Skeletal muscle satellite cell (primary cell): Measurements from ENCODE around the gene LTB4R2.
"Not testable (repeated sequence)": the region's sequence is repeated elsewhere in the genome, so short reads cannot be mapped to it uniquely, and the experiment has no call there.

Source experiments
- H3K27me3 ChIP-seq: 2 replicates; pipeline ENCODE4 v1.7.0; 2013; ENCODE audit warnings: low read length; ENCODE audit not compliant: control insufficient read depth, insufficient read depth
- H3K36me3 ChIP-seq: 2 replicates; pipeline ENCODE4 v1.7.0; 2013; ENCODE audit warnings: mild to moderate bottlenecking, control low read depth, low read length; ENCODE audit not compliant: insufficient read depth
- H3K4me1 ChIP-seq: 2 replicates; pipeline ENCODE4 v1.7.0; 2013; ENCODE audit warnings: low read length; ENCODE audit not compliant: control insufficient read depth, insufficient read depth
- H3K4me2 ChIP-seq: 2 replicates; pipeline ENCODE4 v1.7.0; 2013; ENCODE audit warnings: mild to moderate bottlenecking, low read length
- H3K4me3 ChIP-seq: 2 replicates; pipeline ENCODE4 v1.7.0; 2013; ENCODE audit warnings: low read length
- H3K9ac ChIP-seq: 2 replicates; pipeline ENCODE4 v1.7.0; 2013; ENCODE audit warnings: mild to moderate bottlenecking, low read depth, low read length, moderate library complexity
- H3K9me3 ChIP-seq: replicated peaks from 2 replicates; pipeline ENCODE4 v1.7.0; 2013; ENCODE audit warnings: mild to moderate bottlenecking, control low read depth, low read length

LTB4R2 gene

GRCh38 chr14:24316597-24316950 lies 6.6 kb downstream of the LTB4R2 start:
- Histone ChIP-seq H3K4me1 (peaks cover 17% of the 10 kb centered on the region), H3K9me3 (no peaks in the 10 kb centered on the region), H3K27me3 (peaks cover 32% of the 10 kb centered on the region), H3K4me3 (no peak overlapping the region), H3K4me2 (no peak overlapping the region), H3K9ac (no peak overlapping the region), H3K36me3 (no peaks in the 10 kb centered on the region)

- H3K4me1 ChIP-seq = peaks cover 17% of the 10 kb centered on the region
- H3K9me3 ChIP-seq = no peaks in the 10 kb centered on the region
- no peak overlapping the region for H3K4me2 ChIP-seq
- H3K4me3 ChIP-seq = no peak overlapping the region
- H3K9ac ChIP-seq = no peak overlapping the region
- peaks cover 39% of the 10 kb centered on the region for H3K27me3 ChIP-seq
- H3K36me3 ChIP-seq = no peaks in the 10 kb centered on the region
Observed at GRCh38 chr14:24317141-24317928, 7.4 kb downstream of the LTB4R2 start.

- peaks cover 12% of the 10 kb centered on the region for H3K4me1 ChIP-seq
- H3K27me3 ChIP-seq = peaks cover 63% of the 10 kb centered on the region
- H3K9me3 ChIP-seq = no peaks in the 10 kb centered on the region
- H3K4me2 ChIP-seq = no peak overlapping the region
- H3K4me3 ChIP-seq = no peak overlapping the region
- no peak overlapping the region for H3K9ac ChIP-seq
- H3K36me3 ChIP-seq = no peaks in the 10 kb centered on the region
Observed at GRCh38 chr14:24321212-24321975, 11.5 kb downstream of the LTB4R2 start.

- no peak overlapping the region for H3K4me3 ChIP-seq
- H3K9me3 ChIP-seq = no peaks in the 10 kb centered on the region
- no peaks in the 10 kb centered on the region for H3K36me3 ChIP-seq
- H3K4me2 ChIP-seq = no peak overlapping the region
- H3K9ac ChIP-seq = no peak overlapping the region
- H3K4me1 ChIP-seq = peaks cover 1% of the 10 kb centered on the region
- peaks cover 67% of the 10 kb centered on the region for H3K27me3 ChIP-seq
Observed at GRCh38 chr14:24322672-24323071, 12.7 kb downstream of the LTB4R2 start.

- no peak overlapping the region for H3K4me3 ChIP-seq
- no peaks in the 10 kb centered on the region for H3K4me1 ChIP-seq
- H3K36me3 ChIP-seq = no peaks in the 10 kb centered on the region
- no peak overlapping the region for H3K9ac ChIP-seq
- H3K9me3 ChIP-seq = no peaks in the 10 kb centered on the region
- H3K4me2 ChIP-seq = no peak overlapping the region
- peaks cover 63% of the 10 kb centered on the region for H3K27me3 ChIP-seq
Observed at GRCh38 chr14:24323341-24323740, 13.4 kb downstream of the LTB4R2 start.

- no peak overlapping the region for H3K9ac ChIP-seq
- peaks cover 56% of the 10 kb centered on the region for H3K27me3 ChIP-seq
- no peak overlapping the region for H3K4me3 ChIP-seq
- no peaks in the 10 kb centered on the region for H3K9me3 ChIP-seq
- no peak overlapping the region for H3K4me2 ChIP-seq
- H3K36me3 ChIP-seq = no peaks in the 10 kb centered on the region
- no peaks in the 10 kb centered on the region for H3K4me1 ChIP-seq
Observed at GRCh38 chr14:24324024-24324423, 14.1 kb downstream of the LTB4R2 start.

- Histone ChIP-seq H3K4me2 (no peak overlapping the region), H3K4me3 (no peak overlapping the region), H3K9ac (no peak overlapping the region), H3K36me3 (no peaks in the 10 kb centered on the region), H3K27me3 (peaks cover 45% of the 10 kb centered on the region), H3K9me3 (no peaks in the 10 kb centered on the region), H3K4me1 (no peaks in the 10 kb centered on the region)
Observed at GRCh38 chr14:24325041-24325530, 15.1 kb downstream of the LTB4R2 start.

- no peak overlapping the region for H3K9ac ChIP-seq
- H3K9me3 ChIP-seq = no peaks in the 10 kb centered on the region
- no peaks in the 10 kb centered on the region for H3K36me3 ChIP-seq
- H3K4me1 ChIP-seq = no peaks in the 10 kb centered on the region
- peaks cover 37% of the 10 kb centered on the region for H3K27me3 ChIP-seq
- no peak overlapping the region for H3K4me2 ChIP-seq
- H3K4me3 ChIP-seq = no peak overlapping the region
Observed at GRCh38 chr14:24325963-24326362, 16.0 kb downstream of the LTB4R2 start.

- peaks cover 29% of the 10 kb centered on the region for H3K27me3 ChIP-seq
- no peaks in the 10 kb centered on the region for H3K36me3 ChIP-seq
- H3K4me3 ChIP-seq = no peak overlapping the region
- H3K4me2 ChIP-seq = no peak overlapping the region
- no peak overlapping the region for H3K9ac ChIP-seq
- no peaks in the 10 kb centered on the region for H3K9me3 ChIP-seq
- H3K4me1 ChIP-seq = peaks cover 4% of the 10 kb centered on the region
Observed at GRCh38 chr14:24327303-24327702, 17.4 kb downstream of the LTB4R2 start.

- H3K9me3 ChIP-seq, H3K36me3 ChIP-seq, H3K4me3 ChIP-seq, H3K4me1 ChIP-seq, H3K4me2 ChIP-seq, H3K9ac ChIP-seq: not testable (repeated sequence)
- H3K27me3 ChIP-seq = peaks cover 29% of the 10 kb centered on the region
Observed at GRCh38 chr14:24327914-24328313, 18.0 kb downstream of the LTB4R2 start.

GRCh38 chr14:24329073-24329663 lies 19.2 kb downstream of the LTB4R2 start:
- Histone ChIP-seq H3K27me3 (peaks cover 26% of the 10 kb centered on the region), H3K9me3 (no peaks in the 10 kb centered on the region), H3K36me3 (no peaks in the 10 kb centered on the region), H3K4me3 (no peak overlapping the region), H3K4me1 (peaks cover 18% of the 10 kb centered on the region), H3K4me2 (no peak overlapping the region), H3K9ac (no peak overlapping the region)
